HCT116 (cell line): Measurements from ENCODE around the gene LILRB3.

Experiments used
- ATF3 ChIP-seq: IDR thresholded peaks from 2 replicates; pipeline ENCODE4 v1.6.1; 2012
- CTCF ChIP-seq, 3 experiments: fragments of 200-600 bp in 1 of 3; sonication (generic) in 1 of 3; IDR thresholded peaks in 2 of 3; conservative IDR thresholded peaks in 1 of 3; 2 replicates each; pipeline ENCODE4 v1.5.1; 2012 to 2017; ENCODE audit warnings: low read depth in 2 of 3, low read length in 2 of 3, antibody characterized with exemption in 1 of 3, borderline replicate concordance in 1 of 3, control low read depth in 1 of 3, mild to moderate bottlenecking in 1 of 3, mixed read lengths in 1 of 3, mixed run types in 1 of 3, moderate library complexity in 1 of 3; ENCODE audit not compliant: insufficient read depth in 1 of 3
- EZH2 ChIP-seq: fragments of 200-600 bp; sonication (generic); IDR thresholded peaks from 2 replicates; pipeline ENCODE4 v1.6.1; 2017; ENCODE audit warnings: antibody characterized with exemption, mixed run types
- EZH2phosphoT487 ChIP-seq: fragments of 200-600 bp; IDR thresholded peaks from 2 replicates; pipeline ENCODE4 v1.6.1; 2018; ENCODE audit warnings: antibody characterized with exemption, borderline replicate concordance
- JUND ChIP-seq: IDR thresholded peaks from 2 replicates; pipeline ENCODE4 v1.6.1; 2012
- POLR2A ChIP-seq: IDR thresholded peaks from 2 replicates; pipeline ENCODE4 v1.7.0; 2011; ENCODE audit warnings: borderline replicate concordance; ENCODE audit not compliant: insufficient read depth, insufficient read length; ENCODE audit errors: extremely low read depth
- POLR2AphosphoS5 ChIP-seq: IDR thresholded peaks from 2 replicates; pipeline ENCODE4 v1.6.1; 2011; ENCODE audit warnings: mild to moderate bottlenecking, low read depth, low read length, moderate library complexity
- SRF ChIP-seq: IDR thresholded peaks from 2 replicates; pipeline ENCODE4 v1.6.1; 2012; ENCODE audit warnings: low read depth

GRCh38 chr19:54266133-54266532, 43.3 kb upstream of the LILRB3 start:
- no peak for TF ChIP-seq EZH2phosphoT487
- peak; percentile 60 to 90 (median 77); a peak in 5 of 6 replicates for TF ChIP-seq CTCF (IDR thresholded peaks at IDR 0.05 in 2 of 3, conservative IDR thresholded peaks at IDR 0.05 in 1 of 3; ENCODE audit: borderline replicate concordance in 1 of 3, insufficient read depth in 1 of 3, low read depth in 2 of 3, low read length in 2 of 3)
- no peak for TF ChIP-seq JUND
- TF ChIP-seq POLR2A: no peak
- no peak for TF ChIP-seq POLR2AphosphoS5
- no peak for TF ChIP-seq EZH2
- no peak for TF ChIP-seq ATF3
- TF ChIP-seq SRF: no peak
